OCI-LY1 (cell line): Measurements from ENCODE around the gene PTGER3.

ENCODE experiments used
- CTCF ChIP-seq: fragments of 200-600 bp; sonication (generic), shearing (Covaris generic); IDR thresholded peaks from 2 replicates; pipeline ENCODE4 v1.5.1; 2017; ENCODE audit warnings: mild to moderate bottlenecking, antibody characterized with exemption, low read length, moderate library complexity, mixed read lengths
- EZH2 ChIP-seq: fragments of 200-600 bp; sonication (generic), shearing (Covaris generic); IDR thresholded peaks from 2 replicates; pipeline ENCODE4 v1.8.0; 2017; ENCODE audit warnings: borderline replicate concordance, mixed run types, mild to moderate bottlenecking, antibody characterized with exemption, low read length, moderate library complexity, mixed read lengths

DNA sequence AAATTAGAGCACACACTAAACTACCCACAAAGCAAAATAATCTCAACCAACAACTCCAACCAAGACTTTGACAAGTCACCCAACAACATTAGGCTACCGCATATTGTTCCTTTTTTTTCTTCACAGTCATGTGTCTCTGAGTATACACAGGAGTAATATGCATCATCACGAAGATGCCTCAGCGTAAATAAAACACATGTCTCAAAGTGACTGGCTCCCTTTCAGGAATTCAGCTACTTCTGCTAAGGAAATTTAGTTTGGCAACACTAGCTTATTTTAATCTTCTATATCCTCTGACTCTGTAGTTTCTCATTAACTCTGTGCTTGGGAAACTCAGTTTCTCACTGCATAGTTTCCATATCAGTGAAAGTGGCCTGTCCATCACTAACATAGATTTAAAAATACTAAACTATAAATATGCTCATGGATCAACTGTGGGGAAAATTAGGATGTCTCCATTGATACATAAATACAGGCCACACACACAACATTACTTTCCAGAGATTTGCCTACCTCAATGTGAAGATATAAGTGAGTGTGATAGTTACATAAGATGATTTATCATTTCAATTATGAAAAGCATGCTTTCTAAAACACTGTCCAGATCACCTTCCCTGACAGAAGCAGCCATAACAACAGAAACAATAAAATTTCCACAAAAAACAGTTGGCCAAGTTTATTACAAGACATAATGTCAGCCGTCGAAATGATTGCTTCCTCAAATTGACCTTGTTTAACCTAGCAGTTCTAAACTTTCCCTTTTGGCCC, 113.2 kb downstream of the PTGER3 start:
- TF ChIP-seq CTCF (no peak), EZH2 (no peak)
